Type B pancreatic cell (in vitro differentiated cells): ENCODE results near the gene KLK4. TPM values are rescaled to one million over a fixed set of nuclear protein-coding genes. Genes with fewer than 3 reads are reported as not detected.
A peak's percentile ranks its signal among the peaks of the same experiment; 100 is the strongest.

Experiments
- DNase-seq: peaks from one replicate; pipeline ENCODE4 v3.0.0; 2021; ENCODE audit warnings: mixed read lengths; ENCODE audit not compliant: unreplicated experiment; ENCODE audit errors: extremely low spot score
- H3K27ac Mint-ChIP-seq: 2 replicates; pipeline ENCODE4 v1.8.0; 2021; ENCODE audit warnings: mild to moderate bottlenecking, mixed read lengths
- H3K27me3 Mint-ChIP-seq: 2 replicates; pipeline ENCODE4 v1.8.0; 2021; ENCODE audit warnings: mixed read lengths
- H3K36me3 Mint-ChIP-seq: 2 replicates; pipeline ENCODE4 v1.8.0; 2021; ENCODE audit warnings: mixed read lengths
- H3K4me1 Mint-ChIP-seq: one replicate; pipeline ENCODE4 v1.8.0; 2021; ENCODE audit warnings: mixed read lengths; ENCODE audit not compliant: unreplicated experiment
- H3K4me3 Mint-ChIP-seq: 2 replicates; pipeline ENCODE4 v1.8.0; 2021; ENCODE audit warnings: mild to moderate bottlenecking, mixed read lengths
- H3K9me3 Mint-ChIP-seq: 2 replicates; pipeline ENCODE4 v1.8.0; 2021; ENCODE audit warnings: mixed read lengths
- total RNA-seq: library from RNA; stranded (reverse); gene quantifications from 2 replicates; pipeline ENCODE4 v1.2.1, GENCODE V29; 2021; ENCODE audit warnings: low replicate concordance
- TF ChIP-seq, protein P1 (sequence below): fragments of 200-600 bp; sonication (generic); conservative IDR thresholded peaks from 2 replicates; pipeline ENCODE4 v1.5.0; 2021; ENCODE audit warnings: antibody characterized with exemption, mild to moderate bottlenecking

KLK4 gene
- total RNA-seq, 1 donor from 2014 or later = 0.46 TPM

DNA sequence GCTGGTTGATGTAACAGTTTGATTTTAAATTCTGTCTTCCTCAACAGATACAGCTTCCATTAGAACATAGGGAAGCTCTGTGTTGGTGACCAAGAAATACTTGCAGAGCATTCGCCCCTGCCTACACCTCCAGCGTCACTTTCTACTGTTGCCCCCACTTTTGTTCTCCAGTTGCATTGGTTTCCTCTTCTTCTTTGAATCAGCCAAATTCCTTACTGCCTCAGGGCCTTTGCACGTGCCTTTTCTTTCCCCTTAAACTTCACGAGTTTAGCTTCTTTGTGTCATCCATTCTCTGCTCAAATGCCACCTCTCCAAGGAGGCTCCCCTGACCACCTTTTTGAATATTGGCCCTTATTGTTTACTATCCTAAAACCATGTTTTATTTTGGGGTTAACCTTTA, 35.9 kb upstream of the KLK4 start:
- no peak overlapping the region for H3K4me3 Mint-ChIP-seq
- no peak for DNase-seq
- no peaks in the 10 kb centered on the region for H3K4me1 Mint-ChIP-seq
- no peaks in the 10 kb centered on the region for H3K9me3 Mint-ChIP-seq
- TF ChIP-seq, protein P1, sequence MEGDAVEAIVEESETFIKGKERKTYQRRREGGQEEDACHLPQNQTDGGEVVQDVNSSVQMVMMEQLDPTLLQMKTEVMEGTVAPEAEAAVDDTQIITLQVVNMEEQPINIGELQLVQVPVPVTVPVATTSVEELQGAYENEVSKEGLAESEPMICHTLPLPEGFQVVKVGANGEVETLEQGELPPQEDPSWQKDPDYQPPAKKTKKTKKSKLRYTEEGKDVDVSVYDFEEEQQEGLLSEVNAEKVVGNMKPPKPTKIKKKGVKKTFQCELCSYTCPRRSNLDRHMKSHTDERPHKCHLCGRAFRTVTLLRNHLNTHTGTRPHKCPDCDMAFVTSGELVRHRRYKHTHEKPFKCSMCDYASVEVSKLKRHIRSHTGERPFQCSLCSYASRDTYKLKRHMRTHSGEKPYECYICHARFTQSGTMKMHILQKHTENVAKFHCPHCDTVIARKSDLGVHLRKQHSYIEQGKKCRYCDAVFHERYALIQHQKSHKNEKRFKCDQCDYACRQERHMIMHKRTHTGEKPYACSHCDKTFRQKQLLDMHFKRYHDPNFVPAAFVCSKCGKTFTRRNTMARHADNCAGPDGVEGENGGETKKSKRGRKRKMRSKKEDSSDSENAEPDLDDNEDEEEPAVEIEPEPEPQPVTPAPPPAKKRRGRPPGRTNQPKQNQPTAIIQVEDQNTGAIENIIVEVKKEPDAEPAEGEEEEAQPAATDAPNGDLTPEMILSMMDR = no peak
- H3K36me3 Mint-ChIP-seq = no peaks in the 10 kb centered on the region
- no peak overlapping the region for H3K27ac Mint-ChIP-seq
- H3K27me3 Mint-ChIP-seq = peaks cover 27% of the 10 kb centered on the region

DNA sequence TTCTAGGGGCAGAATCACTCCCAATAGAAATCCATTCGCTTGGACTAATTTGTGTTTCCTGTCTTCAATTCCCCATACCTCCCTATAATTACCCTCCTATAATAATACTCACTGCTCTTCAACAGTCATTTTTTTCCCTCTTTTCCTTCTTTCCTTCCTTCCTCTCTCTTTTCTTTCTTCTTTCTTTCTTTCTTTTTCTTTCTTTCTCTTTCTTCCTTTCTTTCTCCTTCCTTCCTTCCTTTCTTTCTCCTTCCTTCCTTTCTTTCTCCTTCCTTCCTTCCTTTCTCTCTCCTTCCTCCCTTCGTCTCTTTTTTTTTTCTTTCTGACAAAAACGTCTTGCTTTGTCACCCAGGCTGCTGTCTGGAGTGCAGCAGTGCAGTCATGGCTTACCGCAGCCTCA, 33.6 kb upstream of the KLK4 start:
- Mint-ChIP-seq H3K36me3 (no peaks in the 10 kb centered on the region), H3K4me1 (no peaks in the 10 kb centered on the region), H3K27ac (no peak overlapping the region), H3K4me3 (no peak overlapping the region), H3K9me3 (no peaks in the 10 kb centered on the region), H3K27me3 (peaks cover 28% of the 10 kb centered on the region)
- TF ChIP-seq, protein P1 = no peak
- no peak for DNase-seq

DNA sequence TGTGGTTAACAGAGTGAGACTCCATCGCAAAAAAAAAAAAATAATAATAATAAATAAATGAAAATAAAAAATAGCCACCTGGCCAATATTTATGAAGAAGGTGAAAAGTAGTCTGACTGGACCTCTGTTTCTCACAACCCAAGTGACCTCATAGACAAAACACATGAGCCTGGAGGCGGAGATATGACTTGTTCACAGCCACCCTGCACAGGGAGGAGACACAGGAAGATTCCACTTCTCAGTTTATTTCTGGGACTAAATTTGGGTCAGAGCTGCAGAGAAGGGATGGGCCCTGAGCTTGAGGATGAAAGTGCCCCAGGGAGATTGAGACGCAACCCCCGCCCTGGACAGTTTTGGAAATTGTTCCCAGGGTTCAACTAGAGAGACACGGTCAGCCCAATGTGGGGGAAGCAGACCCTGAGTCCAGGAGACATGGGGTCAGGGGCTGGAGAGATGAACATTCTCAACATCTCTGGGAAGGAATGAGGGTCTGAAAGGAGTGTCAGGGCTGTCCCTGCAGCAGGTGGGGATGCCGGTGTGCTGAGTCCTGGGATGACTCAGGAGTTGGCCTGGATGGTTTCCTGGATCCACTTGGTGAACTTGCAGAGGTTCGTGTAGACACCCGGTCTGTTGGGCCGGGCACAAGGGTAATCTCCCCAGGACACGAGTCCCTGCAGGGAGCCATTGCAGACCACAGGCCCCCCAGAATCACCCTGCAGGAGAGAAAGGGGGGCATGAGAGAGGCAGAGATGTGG, 32.1 kb upstream of the KLK4 start:
- H3K27me3 Mint-ChIP-seq = peaks cover 23% of the 10 kb centered on the region
- no peaks in the 10 kb centered on the region for H3K4me1 Mint-ChIP-seq
- H3K9me3 Mint-ChIP-seq = no peaks in the 10 kb centered on the region
- H3K27ac Mint-ChIP-seq = no peak overlapping the region
- no peak for DNase-seq
- H3K4me3 Mint-ChIP-seq = no peak overlapping the region
- no peaks in the 10 kb centered on the region for H3K36me3 Mint-ChIP-seq
- TF ChIP-seq, protein P1 = no peak

DNA sequence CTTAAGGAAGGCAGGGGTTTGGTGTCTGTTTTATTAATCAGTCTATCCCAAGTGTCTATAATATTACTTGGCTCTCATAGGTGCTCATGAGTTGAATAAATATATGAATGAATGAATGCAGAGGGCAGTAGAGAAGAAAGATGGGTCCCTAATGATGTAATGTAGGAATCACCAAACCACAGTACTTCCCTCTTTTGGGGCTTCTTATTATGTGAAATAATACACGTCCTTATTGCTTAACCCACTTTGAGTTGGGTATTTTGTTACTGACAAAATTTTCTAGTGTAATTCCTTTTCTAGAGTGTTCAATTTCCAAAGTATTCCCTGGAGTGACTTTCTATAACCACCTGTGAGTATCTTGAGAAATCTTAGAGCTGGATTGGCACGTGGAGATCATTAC, 28.4 kb upstream of the KLK4 start:
- H3K27me3 Mint-ChIP-seq = peaks cover 19% of the 10 kb centered on the region
- no peaks in the 10 kb centered on the region for H3K4me1 Mint-ChIP-seq
- no peak overlapping the region for H3K4me3 Mint-ChIP-seq
- no peak overlapping the region for H3K27ac Mint-ChIP-seq
- H3K9me3 Mint-ChIP-seq = no peaks in the 10 kb centered on the region
- no peak for DNase-seq
- H3K36me3 Mint-ChIP-seq = no peaks in the 10 kb centered on the region
- TF ChIP-seq, protein P1 = no peak

DNA sequence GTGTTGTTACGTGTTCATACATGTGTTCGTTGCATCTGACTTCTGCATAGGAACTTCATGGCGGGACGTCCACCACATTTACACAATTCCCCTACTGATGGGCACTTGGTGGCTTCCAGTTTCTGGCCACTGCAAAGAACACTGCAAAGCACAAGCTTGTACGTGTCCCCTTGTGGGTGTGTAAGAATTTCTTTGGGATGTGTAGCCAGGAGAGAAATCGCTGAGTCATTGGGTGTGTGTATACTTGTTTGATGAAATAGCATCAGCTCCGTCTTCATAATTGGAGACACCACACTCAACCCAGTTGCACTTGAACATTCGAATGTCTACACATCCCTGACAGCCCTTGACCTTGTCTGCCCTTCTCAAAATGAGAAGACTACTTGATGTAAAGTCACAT, 22.4 kb upstream of the KLK4 start:
- Mint-ChIP-seq H3K9me3 (no peaks in the 10 kb centered on the region), H3K27ac (peak overlapping the region; percentile 55), H3K36me3 (no peaks in the 10 kb centered on the region), H3K4me1 (no peaks in the 10 kb centered on the region), H3K4me3 (no peak overlapping the region), H3K27me3 (peaks cover 30% of the 10 kb centered on the region)
- no peak for DNase-seq
- TF ChIP-seq, protein P1 = no peak
